CD4-positive, alpha-beta T cell treated with Interleukin-6 for 4 hours (primary cell): Measurements from ENCODE around the gene ZNF513.
"Not testable (repeated sequence)": the region's sequence is repeated elsewhere in the genome, so short reads cannot be mapped to it uniquely, and the experiment has no call there.

Experiments used
- DNase-seq: peaks from one replicate; pipeline ENCODE4 v3.0.0-alpha.2; 2020; ENCODE audit warnings: mixed read lengths

Gene ZNF513, protein sequence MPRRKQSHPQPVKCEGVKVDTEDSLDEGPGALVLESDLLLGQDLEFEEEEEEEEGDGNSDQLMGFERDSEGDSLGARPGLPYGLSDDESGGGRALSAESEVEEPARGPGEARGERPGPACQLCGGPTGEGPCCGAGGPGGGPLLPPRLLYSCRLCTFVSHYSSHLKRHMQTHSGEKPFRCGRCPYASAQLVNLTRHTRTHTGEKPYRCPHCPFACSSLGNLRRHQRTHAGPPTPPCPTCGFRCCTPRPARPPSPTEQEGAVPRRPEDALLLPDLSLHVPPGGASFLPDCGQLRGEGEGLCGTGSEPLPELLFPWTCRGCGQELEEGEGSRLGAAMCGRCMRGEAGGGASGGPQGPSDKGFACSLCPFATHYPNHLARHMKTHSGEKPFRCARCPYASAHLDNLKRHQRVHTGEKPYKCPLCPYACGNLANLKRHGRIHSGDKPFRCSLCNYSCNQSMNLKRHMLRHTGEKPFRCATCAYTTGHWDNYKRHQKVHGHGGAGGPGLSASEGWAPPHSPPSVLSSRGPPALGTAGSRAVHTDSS

DNA sequence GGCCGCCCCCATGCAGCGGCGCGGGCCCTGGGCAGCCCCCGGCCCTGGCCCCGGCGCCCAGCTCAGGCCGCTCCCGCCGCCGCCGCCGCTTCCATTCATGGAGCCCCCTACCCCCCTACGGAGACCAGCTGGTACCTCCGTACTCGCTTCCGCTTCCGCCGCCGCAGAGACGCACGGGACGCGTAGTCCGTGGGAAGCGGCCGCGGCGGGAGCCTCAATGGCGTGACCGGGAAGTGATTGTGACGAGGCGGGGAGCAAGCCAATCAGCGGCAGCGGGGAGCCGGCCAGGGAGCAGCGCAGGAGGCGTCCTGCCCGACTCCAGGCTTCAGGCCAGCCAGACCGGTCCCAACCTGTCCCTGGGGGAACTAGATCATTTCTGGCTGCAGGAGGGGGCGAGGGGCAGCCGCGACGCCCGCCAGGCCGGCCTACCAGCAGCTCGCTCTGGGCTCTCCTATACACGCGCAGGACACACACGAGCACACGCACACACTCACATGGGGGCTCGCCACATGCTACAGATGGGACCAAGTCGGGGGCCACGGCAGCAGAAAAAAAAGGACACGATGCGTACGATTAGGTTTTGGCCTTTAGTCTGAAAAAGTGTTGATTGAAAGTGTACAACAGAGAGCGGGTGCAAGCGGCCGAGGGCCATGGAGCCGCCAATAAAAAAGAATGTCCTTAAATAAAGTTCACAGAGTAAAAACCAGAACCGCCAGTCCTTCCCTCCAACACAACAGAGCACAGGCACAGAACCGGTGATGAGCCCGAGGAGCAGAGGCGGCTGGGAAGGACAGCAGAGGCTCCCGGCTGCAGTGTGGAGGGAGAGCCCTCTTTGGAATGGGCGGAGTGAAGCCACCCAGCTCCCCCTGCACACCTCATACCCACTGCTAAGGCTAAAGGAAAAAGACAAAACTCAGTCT, at the start of gene ZNF513:
Gene ZNF513 (minus strand): TSS at position 109 of the 920 bp plus-strand sequence. CDS start 208 bp downstream, outside the sequence.
- DNase-seq, result peak; percentile 92

GRCh38 chr2:27428978-27429541, 48.5 kb upstream of the ZNF513 start:
- peak; percentile 81 for DNase-seq

DNA sequence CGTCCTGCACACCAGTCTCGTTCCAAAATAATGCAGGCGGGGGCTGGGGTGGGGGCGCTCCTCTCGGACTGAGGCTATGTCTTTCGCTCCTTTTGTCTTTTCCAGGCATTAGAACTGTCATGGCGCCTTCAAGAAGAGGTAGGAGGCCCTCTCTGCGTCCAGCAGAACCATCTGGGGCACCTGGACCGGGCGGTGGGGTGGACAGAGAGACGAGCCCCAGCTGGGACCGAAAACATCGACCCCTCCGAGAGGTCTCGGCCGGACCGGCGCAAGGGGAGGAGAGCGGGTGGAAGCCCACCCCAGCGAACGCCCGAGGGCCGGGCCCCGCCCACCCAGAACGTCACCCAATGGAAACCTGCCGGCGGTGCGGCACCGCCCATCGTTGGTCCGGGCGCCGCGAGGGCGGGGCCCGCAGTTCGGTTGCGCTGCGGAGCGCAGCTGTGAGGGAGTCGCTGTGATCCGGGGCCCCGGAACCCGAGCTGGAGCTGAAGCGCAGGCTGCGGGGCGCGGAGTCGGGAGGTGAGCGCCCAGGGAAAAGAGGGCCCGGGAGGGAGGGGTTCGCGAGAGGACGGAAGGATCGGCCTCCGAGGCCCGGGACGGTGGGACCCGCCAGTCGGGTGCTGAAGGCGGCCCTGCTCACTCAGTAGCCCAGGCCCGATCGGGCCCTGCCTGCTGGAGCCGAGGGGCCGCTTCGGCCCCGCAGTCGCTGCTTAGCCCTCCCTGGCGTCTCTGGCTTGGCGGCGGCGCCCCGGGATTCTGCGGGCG, 47.9 kb upstream of the ZNF513 start, which contains the start of gene NRBP1:
Gene NRBP1 (plus strand): TSS at position 419 of the 765 bp plus-strand sequence. CDS start 4,643 bp downstream, outside the sequence.
- DNase-seq, result peak; percentile 95

GRCh38 chr2:27427863-27428212, 47.3 kb upstream of the ZNF513 start:
- DNase-seq, result no peak

DNA sequence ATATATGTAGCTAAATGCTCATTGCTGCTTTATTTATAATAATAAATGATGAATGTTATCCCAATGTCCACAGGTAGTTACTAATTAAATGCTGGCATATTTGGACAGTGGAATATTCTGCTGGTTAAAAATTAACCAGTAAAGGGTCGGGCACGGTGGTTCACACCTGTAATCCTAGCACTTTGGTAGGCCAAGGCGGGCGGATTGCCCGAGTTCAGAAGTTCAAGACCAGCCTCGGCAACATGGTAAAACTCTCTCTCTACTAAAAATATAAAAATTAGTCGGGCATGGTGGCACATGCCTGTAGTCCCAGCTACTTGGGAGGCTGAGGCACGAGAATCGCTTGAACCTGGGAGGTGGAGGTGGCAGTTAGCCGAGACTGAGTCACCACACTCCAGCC, 44.5 kb upstream of the ZNF513 start:
- not testable (repeated sequence) for DNase-seq

- DNase-seq, result no peak
These were observed 42.4 kb upstream of the ZNF513 start for GRCh38 chr2:27422958-27423357.

GRCh38 chr2:27421660-27422250, 41.2 kb upstream of the ZNF513 start:
- DNase-seq, result no peak

DNA sequence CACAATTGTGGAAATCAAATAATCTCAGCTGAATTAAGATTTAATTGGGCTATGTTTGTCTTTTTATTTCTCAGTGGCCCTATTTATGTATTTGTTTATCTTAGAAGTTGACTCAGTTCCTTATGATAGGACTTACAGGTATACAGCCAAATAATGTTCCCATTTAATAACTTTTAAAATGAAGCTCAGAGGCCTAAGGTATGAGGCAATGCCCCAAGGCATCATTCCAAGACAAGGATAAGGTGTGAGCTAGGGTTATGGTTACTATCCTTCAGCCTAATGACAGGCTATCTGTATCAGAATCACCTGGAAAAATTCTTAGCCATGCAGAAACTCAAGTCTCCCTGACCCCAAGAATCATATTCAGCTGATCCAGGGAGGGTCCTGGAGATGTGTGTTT, 40.5 kb upstream of the ZNF513 start:
- no peak for DNase-seq

- no peak for DNase-seq
These were observed 35.6 kb upstream of the ZNF513 start for GRCh38 chr2:27416151-27416550.

DNA sequence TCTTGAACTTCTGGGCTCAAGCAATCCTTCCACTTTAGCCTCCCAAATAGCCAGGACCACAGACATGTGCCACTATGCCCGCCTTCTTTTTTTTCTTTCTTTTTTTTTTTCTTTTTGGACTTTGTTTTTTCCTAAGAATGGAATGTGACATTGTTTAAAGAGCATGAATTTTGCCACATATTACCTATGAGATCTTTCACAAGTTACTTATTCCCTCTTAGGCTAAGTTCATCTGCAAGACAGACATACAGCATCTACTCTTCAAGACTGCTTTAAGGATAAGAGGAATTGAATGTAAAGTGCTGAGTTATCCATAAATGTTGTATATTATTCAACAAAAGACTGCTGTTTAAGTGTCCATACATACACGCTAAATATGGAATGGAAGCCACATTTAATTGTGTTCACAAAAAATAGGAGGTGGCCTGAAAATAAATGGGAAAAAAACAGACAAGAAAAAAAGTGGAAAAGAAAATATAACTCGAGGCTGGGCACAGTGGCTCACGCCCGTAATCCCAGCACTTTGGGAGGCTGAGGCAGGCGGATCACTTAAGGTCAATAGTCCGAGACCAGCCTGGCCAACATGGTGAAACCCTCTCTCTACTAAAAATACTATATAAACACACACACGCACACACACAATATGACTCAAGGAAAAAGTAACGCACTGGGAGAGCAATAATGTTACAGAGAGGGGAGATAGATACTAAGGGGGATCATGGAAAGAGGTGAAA, 32.1 kb upstream of the ZNF513 start:
- DNase-seq, result no peak

DNA sequence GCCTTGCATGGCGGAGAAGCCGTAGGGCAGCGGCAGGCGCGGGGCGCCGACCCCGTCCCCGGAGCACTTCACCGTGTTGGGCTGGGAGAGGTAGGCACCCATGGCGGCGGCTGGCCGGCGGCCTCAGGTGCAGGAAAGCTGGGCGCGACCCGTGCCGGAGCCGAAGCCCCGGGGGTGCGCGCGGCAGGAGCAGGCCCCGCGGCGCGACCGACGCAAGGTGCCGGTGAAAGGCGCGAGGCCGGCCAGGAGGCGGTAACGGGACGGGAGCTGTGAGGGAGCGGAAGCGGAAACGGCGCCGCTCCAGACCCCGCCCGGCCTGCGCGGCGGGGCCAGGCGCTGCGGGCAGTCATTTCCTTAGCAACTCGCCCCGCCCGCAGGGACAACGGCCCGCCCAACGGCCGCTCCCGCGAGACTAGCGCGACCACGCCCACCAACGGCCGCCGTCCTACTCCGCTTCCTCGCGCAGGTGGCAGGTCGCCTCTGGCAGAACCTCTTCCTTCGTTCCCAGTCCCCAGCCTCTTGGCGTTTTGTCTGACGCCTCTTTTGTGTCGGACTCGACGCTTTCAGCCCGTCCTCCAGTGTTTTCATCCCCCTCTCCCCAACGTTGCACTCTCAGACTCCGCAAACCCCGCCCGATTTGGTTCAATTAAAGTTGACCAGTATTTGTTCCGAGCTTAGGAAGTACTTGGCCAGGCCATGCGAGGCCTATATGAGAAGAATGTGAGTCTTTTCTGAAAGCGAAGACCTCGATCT, 29.0 kb upstream of the ZNF513 start, which contains the start of gene PPM1G:
Gene PPM1G (minus strand): TSS at position 271 of the 753 bp plus-strand sequence. CDS start 169 bp downstream, at position 102.
- peak; percentile 98 for DNase-seq

DNA sequence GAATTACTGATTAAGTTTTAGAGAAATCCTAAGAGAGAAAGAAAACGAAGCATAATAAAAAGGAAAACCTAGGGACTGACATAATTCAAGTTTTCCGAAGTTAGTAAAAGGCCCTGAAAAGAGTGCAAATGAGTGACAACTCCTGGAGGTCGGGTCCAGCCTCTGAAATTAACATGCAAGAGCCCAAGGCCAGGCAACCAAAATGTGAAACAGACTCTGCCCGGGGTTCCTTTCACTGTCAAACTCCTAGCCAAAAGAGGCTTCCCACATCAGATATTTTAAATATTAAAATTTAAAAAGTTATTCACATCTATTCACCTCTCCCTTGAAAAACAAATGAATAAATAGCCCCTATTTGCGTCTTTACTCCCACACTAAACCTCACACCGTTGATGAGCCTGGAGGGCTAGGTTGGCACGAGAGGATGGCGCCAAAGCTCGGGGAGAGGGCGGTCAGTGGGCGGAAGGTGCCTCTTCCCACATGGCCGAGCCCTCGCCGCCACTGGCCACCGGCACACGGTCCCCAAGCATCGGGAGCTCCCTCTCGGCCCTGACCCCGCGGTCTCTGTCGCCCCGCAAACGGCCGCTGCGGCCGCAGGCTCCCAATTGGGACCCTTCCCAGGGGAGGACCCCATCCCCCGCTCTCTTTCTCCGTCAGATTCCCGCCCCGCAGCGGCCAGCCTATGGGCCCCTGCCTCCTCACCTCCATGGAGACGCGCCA, 28.2 kb upstream of the ZNF513 start:
- DNase-seq, result no peak

DNA sequence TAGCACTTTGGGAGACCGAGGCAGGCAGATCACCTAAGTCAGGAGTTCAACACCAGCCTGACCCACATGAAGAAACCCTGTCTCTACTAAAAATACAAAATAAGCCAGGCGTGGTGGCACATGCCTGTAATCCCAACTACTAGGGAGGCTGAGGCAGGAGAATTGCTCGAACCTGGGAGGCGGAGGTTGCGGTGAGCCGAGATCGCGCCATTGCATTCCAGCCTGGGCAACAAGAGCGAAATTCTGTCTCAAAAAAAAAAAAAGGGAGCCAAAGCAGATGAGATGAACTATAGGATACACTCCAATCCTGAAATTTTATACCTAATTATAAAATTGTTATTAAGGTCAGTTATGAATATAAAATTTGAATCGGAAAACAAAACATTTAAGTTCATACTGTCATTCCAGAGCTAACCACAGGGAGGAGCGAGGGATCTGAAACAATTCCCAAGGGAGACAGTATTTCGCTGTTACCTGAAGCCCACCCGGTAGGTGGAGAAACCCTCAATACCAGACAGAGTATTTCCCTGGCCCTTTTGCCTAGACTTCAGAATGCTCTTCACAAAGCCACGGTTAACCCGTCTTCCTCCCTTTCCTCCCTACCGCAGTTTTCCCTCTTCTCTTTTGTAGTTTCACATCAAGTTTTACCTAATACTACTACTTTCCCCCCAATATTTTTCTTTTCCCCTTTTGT, 27.4 kb upstream of the ZNF513 start:
- DNase-seq, result no peak

DNA sequence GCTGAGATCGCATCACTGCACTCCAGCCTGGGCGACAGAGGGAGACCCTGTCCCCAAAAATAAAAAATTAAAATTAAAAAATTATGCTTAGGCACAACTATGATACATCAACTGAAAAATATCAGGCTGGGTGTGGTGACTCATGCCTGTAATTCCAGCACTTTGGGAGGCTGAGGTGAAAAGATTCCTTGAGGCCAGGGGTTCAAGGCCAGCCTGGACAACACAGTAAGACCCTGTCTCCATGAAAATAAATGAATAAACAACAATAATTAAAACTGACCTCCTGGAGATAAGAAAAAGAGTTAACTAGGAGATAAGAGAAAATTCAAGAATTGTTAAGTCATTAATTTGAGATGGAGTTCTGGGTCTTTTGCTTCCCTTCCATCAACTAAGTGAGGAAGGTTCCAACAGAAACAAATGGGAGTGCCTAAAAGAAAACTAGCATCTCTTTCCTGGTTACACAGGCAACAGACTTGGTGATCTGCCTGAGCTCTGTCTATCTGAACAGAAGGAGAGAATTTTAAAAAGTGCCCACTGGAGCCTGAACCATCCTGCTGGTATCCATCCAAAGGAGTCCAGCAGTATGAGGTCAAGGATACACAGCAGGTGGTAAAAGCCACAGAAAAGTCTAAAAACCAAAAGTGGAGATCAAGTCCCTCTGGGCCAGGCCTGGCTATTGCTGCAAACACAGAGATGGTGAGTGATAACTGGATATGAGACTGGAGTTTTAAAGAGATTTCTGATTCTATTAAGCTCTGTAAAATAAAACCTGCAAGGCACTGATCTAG, 20.0 kb upstream of the ZNF513 start:
- no peak for DNase-seq

DNA sequence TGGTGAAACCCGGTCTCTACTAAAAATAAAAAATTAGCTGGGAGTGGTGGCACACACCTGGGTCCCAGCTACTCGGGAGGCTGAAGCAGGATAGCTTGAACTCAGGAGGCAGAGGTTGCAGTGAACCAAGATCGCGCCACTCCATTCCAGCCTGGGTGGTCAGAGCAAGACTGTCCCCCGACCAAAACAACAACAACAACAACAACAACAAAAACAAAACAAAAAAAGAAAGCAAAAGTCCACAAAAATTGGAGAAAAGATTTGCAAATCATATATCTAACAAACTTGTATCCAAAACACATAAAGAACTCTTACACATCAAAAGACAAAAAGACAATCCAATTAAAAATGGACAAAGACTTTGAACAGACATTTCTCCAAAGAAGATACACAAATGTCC, 18.4 kb upstream of the ZNF513 start:
- DNase-seq, result no peak

DNA sequence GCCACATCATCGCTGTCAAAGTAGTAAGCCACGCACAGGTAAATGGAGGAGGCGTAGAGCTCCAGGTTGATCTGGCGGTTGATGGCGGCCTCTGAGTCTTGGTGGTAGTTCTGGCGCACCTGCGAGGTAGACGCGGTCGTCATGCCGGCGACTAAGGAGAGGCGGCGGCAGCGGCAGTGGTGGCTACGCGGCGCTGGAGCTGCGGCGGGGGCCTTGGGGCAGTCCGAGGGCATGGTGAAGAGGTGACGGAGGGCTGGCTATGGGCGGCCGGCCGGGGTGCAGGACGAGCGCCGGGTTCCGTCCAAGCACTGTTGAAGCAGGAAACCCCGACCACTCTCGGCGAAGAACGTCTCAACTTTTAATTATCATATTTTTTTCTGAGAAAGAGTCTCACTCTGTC, 12.7 kb upstream of the ZNF513 start:
- no peak for DNase-seq

GRCh38 chr2:27390822-27391679, 10.5 kb upstream of the ZNF513 start:
- DNase-seq, result no peak
